Sigmoid colon (tissue), 7 donors: ENCODE data around the gene DPF3. TPM values are rescaled to one million over a fixed set of nuclear protein-coding genes. Genes with fewer than 3 reads are reported as not detected.

Experiments used
- DNase-seq: peaks from one replicate; pipeline ENCODE4 v3.0.0-alpha.2; 2019
- H3K27ac ChIP-seq, 4 donors: fragments of 200-600 bp; sonication (generic); one replicate each; pipeline ENCODE4 v1.5.1; 2016 to 2019; ENCODE audit warnings: mild to moderate bottlenecking in 1 of 4
- H3K27me3 ChIP-seq, 3 donors: fragments of 200-600 bp; sonication (generic); one replicate each; pipeline ENCODE4 v1.5.1; 2019; ENCODE audit warnings: mild to moderate bottlenecking in 1 of 3
- H3K36me3 ChIP-seq, 4 donors: fragments of 200-600 bp; sonication (generic); one replicate each; pipeline ENCODE4 v1.5.1; 2016 to 2019
- H3K4me1 ChIP-seq, 4 donors: fragments of 200-600 bp; sonication (generic); one replicate each; pipeline ENCODE4 v1.5.1; 2017 to 2019
- H3K4me3 ChIP-seq, 4 donors: fragments of 200-600 bp; sonication (generic); one replicate each; pipeline ENCODE4 v1.5.1; 2017 to 2019; ENCODE audit warnings: mild to moderate bottlenecking in 2 of 4, moderate library complexity in 1 of 4
- H3K9me3 ChIP-seq, 4 donors: fragments of 200-600 bp in 3 of 4; sonication (generic) in 3 of 4; one replicate each; pipeline versions ENCODE4 v1.5.1 to v1.6.1; 2013 to 2019
- EP300 ChIP-seq, 4 donors: sonication (generic); formaldehyde crosslinking; IDR thresholded peaks; one replicate each; pipeline ENCODE4 v1.6.1; 2017; ENCODE audit warnings: antibody characterized with exemption in 4 of 4
- POLR2A ChIP-seq, 2 donors: fragments of 450-650 bp; IDR thresholded peaks; one replicate each; pipeline ENCODE4 v1.6.1; 2016; ENCODE audit warnings: antibody characterized with exemption in 2 of 2, mild to moderate bottlenecking in 2 of 2, moderate library complexity in 2 of 2
- POLR2AphosphoS5 ChIP-seq, 4 donors: sonication (generic); formaldehyde crosslinking; IDR thresholded peaks; one replicate each; pipeline ENCODE4 v1.6.1; 2017; ENCODE audit warnings: antibody characterized with exemption in 4 of 4
- WGBS, 2 donors: extraction: QIAGEN DNeasy Blood & Tissue Kit; methylation state at CpG; one replicate each; pipeline ENCODE4 v1.1.7; 2013; 5-methylcytosine and 5-hydroxymethylcytosine counted together
- intact Hi-C: fragments of 100-400 bp; cut with DNase I; formaldehyde crosslinking; loops from one replicate; pipeline ENCODE4 v1.15.1; 2023
- polyA plus RNA-seq, 3 donors: library from polyadenylated mRNA; stranded (reverse); fragments of 200-250 nt; gene quantifications; one replicate each; pipeline ENCODE4 v1.2.3, GENCODE V29; 2013
- total RNA-seq, 4 donors: library from RNA; depleted of rRNA; stranded (reverse); fragments of >200 nt; gene quantifications; one replicate each; pipeline ENCODE4 v1.1.0, GENCODE V29; 2016
- TF ChIP-seq, protein P1 (sequence below), 4 experiments: fragments of 450-650 bp in 3 of 4; fragments of 200-600 bp in 1 of 4; IDR thresholded peaks; one replicate each; pipeline ENCODE4 v1.5.1; 2016 to 2019; ENCODE audit warnings: antibody characterized with exemption in 4 of 4, mild to moderate bottlenecking in 3 of 4, moderate library complexity in 2 of 4
- donor health status: healthy with polysubstance abuse.
- donor health status: Bipolar disorder and iron deficiency.
- donor health status: healthy.

DPF3 gene
- total and polyA plus RNA-seq, 7 donors: 0.28 to 4.5 (median 2.3) TPM

DNA sequence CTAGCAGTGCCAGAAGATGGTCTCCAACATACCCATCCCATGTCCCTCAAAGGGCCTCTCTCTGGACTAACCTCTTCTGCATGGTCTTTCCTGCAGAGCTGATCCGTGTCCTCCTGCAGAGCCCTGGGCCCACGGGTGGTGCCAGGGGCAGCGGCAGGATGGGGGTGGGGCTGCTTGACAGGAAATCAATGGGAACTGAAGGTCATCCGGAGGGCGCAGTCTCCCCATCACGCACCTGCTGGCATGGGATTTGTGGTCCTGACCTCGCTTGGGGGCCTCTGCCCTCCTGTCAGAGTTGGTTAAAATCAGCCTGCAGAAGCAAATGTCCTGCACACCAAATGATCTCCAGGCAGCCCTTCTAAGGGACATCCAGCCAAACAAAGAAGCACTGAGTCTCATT lies 110.2 kb downstream of the DPF3 start:
- Histone ChIP-seq H3K9me3 (no peaks in the 10 kb centered on the region), H3K27ac (no peak overlapping the region), H3K27me3 (no peaks in the 10 kb centered on the region), H3K36me3 (no peaks in the 10 kb centered on the region), H3K4me1 (no peaks in the 10 kb centered on the region), H3K4me3 (no peak overlapping the region)
- intact Hi-C loops: no loop called here
- 83 to 95% methylated on average over 7 of the region's 7 CpGs for WGBS, 2 donors
- TF ChIP-seq POLR2AphosphoS5 (IDR thresholded peaks at IDR 0.05) (no peak), POLR2A (IDR thresholded peaks at IDR 0.05) (no peak), EP300 (IDR thresholded peaks at IDR 0.05) (no peak)
- TF ChIP-seq, protein P1, sequence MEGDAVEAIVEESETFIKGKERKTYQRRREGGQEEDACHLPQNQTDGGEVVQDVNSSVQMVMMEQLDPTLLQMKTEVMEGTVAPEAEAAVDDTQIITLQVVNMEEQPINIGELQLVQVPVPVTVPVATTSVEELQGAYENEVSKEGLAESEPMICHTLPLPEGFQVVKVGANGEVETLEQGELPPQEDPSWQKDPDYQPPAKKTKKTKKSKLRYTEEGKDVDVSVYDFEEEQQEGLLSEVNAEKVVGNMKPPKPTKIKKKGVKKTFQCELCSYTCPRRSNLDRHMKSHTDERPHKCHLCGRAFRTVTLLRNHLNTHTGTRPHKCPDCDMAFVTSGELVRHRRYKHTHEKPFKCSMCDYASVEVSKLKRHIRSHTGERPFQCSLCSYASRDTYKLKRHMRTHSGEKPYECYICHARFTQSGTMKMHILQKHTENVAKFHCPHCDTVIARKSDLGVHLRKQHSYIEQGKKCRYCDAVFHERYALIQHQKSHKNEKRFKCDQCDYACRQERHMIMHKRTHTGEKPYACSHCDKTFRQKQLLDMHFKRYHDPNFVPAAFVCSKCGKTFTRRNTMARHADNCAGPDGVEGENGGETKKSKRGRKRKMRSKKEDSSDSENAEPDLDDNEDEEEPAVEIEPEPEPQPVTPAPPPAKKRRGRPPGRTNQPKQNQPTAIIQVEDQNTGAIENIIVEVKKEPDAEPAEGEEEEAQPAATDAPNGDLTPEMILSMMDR (IDR thresholded peaks at IDR 0.05): no peak
- DNase-seq: no peak

DNA sequence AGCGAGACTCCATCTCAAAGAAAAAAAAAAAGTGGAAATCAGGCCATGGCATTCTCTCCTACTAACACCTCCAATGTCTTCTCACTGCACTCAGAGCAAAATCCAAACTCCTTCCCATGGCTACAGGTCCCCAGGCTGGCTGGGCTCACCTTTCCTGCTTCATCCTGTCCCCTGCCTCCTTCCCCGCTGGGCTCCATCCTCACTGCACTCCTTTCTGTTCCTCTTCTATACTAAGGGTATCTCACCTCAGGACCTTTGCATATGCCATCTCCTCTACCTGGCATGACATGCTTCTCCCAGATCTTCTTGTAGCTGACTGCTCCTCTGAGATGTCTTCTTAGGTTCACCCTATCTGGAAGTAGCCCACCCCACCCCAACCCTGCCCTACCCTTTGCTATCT lies 111.1 kb downstream of the DPF3 start:
- WGBS, 2 donors: 88 to 98% methylated on average over 2 of the region's 2 CpGs
- Histone ChIP-seq H3K36me3 (no peaks in the 10 kb centered on the region), H3K9me3 (no peaks in the 10 kb centered on the region), H3K27me3 (no peaks in the 10 kb centered on the region), H3K27ac (no peak overlapping the region), H3K4me3 (no peak overlapping the region), H3K4me1 (no peaks in the 10 kb centered on the region)
- no peak for DNase-seq
- TF ChIP-seq POLR2A (IDR thresholded peaks at IDR 0.05) (no peak), EP300 (IDR thresholded peaks at IDR 0.05) (no peak), POLR2AphosphoS5 (IDR thresholded peaks at IDR 0.05) (no peak)
- TF ChIP-seq, protein P1 (IDR thresholded peaks at IDR 0.05): no peak
- intact Hi-C loops: no loop called here

- H3K27me3 ChIP-seq: no peaks in the 10 kb centered on the region
Measured at GRCh38 chr14:72781561-72782508, 112.1 kb downstream of the DPF3 start.

DNA sequence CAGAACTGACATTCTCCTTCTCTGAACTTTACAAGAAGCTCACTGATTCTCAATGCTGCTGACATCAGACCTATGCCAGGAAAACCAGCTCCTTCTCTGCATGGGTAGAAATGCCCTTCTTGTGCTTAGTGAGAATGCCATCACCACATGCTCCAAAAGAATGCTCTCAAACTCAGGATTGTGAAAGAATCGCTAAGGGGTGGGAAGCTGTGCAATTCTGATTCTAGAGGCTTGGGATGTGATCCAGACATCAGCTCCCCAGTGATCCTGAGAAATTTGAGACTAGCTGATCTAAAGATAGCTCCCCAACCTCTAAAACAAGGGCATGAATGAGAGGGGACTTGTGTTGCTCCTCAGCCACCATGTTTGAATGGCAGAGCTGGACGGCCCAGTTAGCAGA lies 113.2 kb downstream of the DPF3 start:
- H3K27me3 ChIP-seq: no peaks in the 10 kb centered on the region
- TF ChIP-seq, protein P1 (IDR thresholded peaks at IDR 0.05): no peak
- TF ChIP-seq POLR2AphosphoS5 (IDR thresholded peaks at IDR 0.05) (no peak), EP300 (IDR thresholded peaks at IDR 0.05) (no peak), POLR2A (IDR thresholded peaks at IDR 0.05) (no peak)
- H3K4me3 ChIP-seq: no peak overlapping the region
- intact Hi-C loops: no loop called here
- 89 to 92% methylated on average over 2 of the region's 2 CpGs for WGBS, 2 donors
- no peaks in the 10 kb centered on the region for H3K9me3 ChIP-seq
- H3K4me1 ChIP-seq: no peaks in the 10 kb centered on the region
- no peak overlapping the region for H3K27ac ChIP-seq
- H3K36me3 ChIP-seq: no peaks in the 10 kb centered on the region
- DNase-seq: no peak

More at GRCh38 chr14:72781561-72782508, 112.1 kb downstream of the DPF3 start:
- Histone ChIP-seq H3K4me1 (no peaks in the 10 kb centered on the region), H3K36me3 (no peaks in the 10 kb centered on the region), H3K27ac (no peak overlapping the region), H3K9me3 (no peaks in the 10 kb centered on the region), H3K4me3 (no peak overlapping the region)
- intact Hi-C loops: no loop called here
- 81 to 90% methylated on average over 15 of the region's 15 CpGs for WGBS, 2 donors
- TF ChIP-seq, protein P1 (IDR thresholded peaks at IDR 0.05): no peak
- TF ChIP-seq POLR2AphosphoS5 (IDR thresholded peaks at IDR 0.05): no peak
- no peak for TF ChIP-seq POLR2A (IDR thresholded peaks at IDR 0.05)
- no peak for TF ChIP-seq EP300 (IDR thresholded peaks at IDR 0.05)
- DNase-seq: no peak
